GM21381 (cell line): ENCODE data around the gene BICD1.

ENCODE experiments used
- ATAC-seq: cut with Tn5 transposase; IDR thresholded peaks from one replicate; pipeline ENCODE4 v1.9.1; 2021; ENCODE audit warnings: mild to moderate bottlenecking, moderate library complexity; ENCODE audit not compliant: unreplicated experiment

BICD1 gene

DNA sequence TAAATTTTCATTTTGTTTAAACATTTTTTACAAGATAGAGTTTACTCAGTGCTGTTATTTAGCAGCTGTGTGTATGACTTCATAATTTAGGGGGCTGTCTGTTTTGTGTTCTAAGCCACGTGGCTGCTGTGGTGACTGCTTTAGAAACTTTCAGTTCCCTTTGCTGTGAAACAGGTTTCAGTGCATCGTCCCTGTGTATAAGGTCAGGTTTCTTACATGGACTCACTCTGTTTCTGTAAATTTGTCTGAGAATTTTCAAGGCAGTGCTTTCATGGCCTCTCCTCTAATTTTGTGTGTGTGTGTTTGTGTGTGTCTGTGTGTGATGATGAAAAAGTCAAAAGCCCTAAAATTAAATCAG lies 32.4 kb downstream of the BICD1 start:
- ATAC-seq, result peak; percentile 86

DNA sequence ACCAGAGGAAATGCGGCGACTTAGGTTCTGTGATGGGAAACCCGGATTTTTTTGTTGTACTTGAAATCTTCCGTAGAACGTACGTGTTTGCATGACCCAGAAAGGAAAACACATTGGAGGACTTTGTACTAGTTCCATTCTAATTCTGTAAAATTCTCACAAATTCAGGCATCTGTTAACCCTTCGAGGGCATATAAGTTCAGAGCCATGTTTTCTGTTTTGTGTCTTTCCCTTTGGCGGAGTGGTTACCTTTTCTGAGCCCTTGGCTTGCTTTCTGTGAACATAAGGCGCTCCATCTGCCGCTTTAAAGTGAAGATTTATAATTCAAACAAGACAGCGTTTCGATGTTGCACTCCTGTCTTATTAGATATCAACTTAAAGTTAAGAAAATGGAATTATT lies 34.2 kb downstream of the BICD1 start:
- ATAC-seq, result no peak

DNA sequence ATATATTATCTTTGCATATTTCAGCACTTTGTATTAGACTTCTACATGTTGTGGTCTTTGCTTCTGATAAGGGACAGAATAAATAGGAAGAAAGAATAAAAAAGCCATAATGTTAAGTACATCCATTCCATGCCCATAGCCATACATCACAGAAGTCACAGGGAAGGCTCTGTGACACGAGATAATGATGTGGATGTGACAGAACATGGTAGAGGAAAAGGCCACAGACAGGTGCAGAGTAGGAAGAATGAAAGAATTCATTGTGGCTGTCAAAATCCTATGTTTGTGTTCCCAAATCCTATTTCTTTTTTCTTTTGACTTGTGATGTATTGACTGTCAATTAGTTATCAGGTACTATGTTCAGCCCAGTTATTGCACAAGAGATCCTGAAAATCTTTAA lies 38.4 kb downstream of the BICD1 start:
- ATAC-seq, result no peak

DNA sequence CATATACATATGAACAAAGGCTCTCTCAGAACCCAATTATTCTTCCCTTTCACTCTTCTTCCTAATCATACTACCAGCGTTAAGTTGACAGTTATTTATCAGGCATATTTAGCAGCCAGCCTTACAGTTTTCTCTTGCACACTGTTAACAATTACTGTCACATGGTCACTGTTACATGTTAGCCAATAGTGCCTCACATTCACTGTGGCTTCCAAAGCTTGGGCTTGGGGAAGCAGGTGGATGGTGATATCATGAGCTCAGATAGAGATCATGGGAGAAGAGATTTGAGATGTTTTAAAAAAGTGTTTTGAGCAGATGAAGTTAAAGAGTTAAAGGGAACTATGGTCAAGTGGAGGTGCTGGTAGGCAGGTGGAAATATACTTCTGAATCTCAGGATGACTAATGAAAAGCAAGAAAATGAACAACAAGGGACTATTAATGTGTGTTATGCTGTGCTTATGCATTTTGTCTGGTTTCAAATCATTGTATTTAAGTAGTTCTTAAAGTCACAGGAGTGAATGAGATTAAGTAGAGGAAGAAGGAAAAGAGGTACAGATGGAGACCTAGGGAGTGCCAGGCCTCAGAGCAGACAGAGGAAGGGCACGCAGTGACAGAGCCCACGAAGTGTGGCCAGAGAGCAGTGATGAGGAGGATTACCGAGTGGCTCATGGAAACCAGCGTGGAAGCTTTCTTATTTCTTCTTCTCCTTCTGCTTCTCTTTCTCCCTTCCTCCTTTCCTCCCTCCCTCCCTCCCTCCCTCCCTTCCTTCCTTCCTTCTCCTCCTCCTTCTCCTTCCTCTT lies 39.6 kb downstream of the BICD1 start:
- ATAC-seq, result peak; percentile 73

DNA sequence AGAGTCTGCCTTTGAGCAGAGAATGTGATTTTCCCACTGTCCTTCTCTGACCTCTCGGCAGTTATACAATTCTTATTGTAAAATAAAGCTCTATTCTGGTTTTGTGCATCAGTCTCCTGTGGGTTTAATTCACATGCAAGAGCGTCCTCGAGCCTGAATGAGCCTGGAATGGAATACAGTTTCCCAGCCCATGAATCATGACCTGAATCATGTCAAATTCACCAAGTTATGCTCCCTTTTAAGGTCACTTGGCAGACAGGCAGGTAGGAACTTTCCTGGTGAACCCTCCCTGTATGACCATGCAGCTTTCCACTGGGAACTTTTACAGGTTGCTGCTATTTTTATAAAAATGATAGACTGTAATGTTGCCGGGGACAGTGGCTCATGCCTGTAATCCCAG lies 41.7 kb downstream of the BICD1 start:
- ATAC-seq, result no peak

DNA sequence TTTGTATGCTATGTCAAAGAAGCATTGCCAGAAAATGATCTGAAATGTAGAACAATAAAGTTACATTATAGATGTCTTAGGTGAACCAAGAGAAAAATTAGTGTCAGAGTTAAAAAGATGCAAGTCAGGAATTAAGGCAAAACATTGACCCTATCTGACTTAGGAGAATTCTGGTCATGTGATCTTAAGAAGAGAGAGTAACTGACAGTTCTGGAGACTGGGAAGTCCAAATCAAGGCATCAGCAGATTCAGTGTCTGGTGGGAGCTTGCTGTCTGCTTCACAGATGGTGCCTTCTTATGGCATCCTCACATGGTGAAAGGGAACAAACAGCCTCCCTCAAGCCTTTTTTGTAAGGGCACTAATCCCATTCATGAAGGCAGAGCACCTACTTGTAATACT lies 42.8 kb downstream of the BICD1 start:
- no peak for ATAC-seq

DNA sequence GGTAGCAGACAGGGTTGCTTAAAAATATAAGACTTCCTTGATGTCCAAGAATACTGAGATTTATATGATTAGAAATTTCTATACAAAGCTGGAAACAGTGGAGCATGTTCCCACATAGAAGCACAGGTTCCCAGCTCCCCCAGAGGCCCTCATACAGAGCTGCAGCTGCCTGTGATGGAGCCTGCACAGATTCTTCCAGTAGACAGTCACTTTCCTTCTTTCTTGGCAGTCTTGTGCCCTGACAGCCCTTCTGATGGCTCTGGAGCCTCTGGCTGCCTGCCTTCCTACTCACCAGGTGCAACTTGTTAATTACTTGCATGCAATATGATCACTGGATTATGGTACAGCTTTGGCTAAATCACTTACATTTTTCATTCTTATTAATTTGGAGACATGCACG lies 44.4 kb downstream of the BICD1 start:
- ATAC-seq, result no peak

DNA sequence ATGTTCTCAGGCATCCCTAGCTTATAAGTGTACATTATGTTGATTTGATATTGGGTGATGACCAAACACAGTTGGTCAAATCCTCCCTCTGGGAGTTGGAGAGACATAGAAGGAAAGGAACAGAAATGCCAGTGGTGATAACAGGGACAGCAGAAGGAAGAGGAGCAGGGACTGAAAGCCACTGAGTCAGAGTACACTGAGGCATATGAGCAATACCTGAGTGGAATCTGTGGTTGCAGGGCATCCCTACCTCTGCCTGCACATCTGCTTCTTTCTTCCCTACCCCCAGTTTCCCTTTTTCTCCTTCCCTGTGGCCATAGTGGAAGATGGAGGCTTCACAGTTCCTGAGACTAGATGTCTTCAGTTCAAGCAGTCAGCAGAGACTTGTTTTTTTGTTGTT lies 44.9 kb downstream of the BICD1 start:
- no peak for ATAC-seq

DNA sequence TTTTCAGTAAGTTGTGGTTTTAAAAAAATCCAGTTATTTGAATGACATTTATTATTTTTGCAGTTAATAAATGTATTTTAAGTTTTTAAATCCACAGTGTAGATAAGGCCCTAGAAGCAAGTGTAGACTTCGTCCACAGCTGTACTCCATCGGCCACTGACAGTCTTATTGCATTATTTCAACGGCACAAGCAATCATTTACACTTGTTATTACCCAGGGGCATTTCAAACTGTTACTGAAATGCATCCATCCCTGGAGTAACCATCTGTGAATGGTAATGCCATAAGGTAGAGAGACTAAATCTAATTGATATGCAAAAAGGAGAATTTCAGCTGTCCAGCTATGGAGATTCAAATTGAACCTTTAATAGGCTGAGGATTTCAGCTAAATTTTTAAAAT lies 48.4 kb downstream of the BICD1 start:
- no peak for ATAC-seq

DNA sequence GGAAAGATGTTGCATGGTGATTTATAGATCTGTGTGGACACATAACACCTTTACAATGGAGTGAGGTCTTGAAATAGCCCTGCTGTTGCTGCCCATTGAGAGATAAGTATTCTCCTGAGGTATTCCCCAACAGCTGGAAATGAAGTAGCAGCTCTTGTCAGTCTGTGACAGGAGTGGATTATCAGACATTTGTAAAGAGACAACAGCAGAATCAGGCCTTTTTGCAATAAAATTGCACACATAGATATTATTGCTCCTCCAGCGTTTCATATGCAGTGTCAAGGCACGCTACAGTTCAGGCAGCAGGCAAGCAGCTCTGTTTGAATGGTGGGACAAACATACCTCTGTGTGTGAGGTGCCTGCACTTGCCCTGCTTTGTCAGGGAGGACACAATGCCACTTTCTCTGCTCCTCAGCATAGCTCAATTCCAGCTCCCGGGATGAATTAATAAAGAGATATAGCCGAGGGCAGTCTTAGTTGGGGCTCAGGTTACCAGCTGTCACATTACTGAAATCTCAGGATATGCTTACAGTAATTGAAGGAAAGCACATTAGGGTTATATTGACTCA lies 49.4 kb downstream of the BICD1 start:
- ATAC-seq, result no peak

DNA sequence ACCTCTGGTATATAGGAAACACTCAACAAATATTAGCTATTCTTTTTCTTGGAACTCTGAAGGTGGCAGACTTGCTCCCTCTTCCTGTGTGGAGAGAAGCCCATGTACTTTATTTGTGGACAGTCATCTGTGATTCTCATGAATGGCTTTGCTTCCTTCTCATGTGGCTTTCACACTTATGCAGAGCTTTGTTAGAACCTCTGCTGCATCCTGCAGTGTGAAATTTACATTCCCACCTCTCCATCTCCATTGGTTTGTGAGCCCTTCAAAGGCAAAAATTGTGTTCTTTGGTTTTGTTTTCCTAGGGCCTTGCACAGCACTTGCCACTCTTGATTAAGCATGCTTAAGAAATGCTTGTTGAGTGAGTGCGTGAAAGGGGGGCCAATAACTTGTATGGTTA lies 51.9 kb downstream of the BICD1 start:
- ATAC-seq, result no peak

DNA sequence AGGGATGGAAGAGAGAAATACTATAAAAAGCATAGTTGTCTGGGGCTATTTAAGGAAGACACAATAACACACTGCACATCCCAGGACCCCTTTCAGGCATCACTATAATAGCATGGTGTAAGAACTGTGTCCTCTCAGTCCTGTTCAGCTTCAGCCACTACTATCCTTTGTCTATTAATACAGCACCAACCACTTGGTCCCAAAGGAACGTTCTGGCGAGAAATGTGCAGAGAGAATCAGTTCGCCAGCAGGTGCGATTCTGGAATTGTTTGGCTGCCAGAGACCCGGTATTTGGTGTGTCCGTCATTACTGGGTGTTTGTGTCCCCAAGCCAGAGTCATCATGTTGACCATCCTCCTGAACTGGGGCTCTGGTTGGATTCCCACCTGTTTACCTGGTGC lies 52.7 kb downstream of the BICD1 start:
- ATAC-seq, result no peak

DNA sequence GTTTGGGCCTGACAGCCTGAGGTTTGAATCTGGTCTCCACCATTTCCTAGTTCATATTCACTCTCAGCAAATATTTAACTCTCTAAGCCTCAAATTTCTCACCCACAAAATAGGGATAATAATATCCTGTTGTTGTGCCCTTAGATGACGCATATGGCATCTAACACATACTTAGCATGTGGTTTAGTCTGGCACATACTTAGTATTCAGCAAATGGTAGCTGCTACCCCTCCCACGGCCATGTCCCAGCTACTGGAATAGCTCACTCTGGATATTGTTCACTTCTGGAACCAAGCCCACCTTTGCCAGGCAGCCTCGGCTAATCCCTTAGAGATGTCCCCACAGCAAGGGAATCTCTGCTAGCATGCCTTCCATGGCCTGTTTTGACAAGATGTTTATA lies 53.3 kb downstream of the BICD1 start:
- ATAC-seq, result no peak

DNA sequence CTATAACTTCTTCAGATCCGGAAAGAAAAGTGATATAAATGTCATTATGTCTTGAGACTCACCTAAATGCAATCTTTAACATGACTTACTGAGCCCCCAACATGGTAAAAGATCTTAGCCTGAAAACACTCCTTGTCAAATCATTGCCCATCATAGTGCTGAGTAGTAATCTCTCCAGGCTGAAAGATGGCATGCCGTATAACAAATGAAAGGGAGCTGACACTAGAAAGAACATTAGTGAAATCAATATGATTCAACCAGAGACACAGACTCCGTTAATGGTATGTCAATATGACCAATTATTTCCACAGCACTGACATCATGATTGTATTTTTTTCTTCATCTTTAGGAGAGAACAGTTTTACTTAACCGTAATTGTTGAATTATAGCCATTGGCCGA lies 54.4 kb downstream of the BICD1 start:
- ATAC-seq, result no peak

DNA sequence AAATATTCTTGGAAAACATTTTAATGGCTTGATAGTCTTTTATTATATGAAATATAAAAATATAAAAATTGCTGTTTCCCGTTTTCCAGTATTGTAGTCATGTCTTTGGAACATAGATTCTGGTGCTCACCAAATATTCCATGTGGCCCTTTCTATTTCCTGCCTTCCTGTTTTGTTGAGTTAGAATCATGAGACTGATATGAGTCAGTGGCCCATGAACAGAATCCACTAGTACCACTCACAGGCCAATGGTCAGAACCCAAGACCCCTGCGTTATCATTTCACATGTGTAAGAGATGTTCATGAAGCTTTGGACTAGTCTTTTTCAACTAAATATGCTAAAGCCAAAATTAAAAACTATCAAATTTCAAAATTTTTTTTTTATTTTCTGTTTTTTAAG lies 56.9 kb downstream of the BICD1 start:
- no peak for ATAC-seq

DNA sequence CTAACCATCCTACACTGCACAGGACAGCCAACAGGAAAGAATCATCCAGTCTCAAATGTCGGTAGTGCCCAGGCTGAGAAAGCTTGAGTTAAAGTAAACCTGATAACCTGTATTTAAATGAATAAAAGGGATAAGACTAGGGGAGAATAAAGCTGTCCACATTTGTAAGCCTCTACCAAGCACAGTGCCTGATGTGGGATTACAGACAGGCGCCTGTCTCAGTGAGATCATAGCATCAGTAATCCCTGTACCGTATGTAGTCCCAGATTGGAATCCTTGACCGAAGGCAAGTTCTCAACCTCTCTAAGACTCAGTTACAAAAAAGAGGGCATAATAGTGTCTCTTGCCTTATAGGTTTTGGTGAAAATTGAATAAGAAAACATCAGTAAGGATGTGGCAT lies 59.9 kb downstream of the BICD1 start:
- no peak for ATAC-seq

DNA sequence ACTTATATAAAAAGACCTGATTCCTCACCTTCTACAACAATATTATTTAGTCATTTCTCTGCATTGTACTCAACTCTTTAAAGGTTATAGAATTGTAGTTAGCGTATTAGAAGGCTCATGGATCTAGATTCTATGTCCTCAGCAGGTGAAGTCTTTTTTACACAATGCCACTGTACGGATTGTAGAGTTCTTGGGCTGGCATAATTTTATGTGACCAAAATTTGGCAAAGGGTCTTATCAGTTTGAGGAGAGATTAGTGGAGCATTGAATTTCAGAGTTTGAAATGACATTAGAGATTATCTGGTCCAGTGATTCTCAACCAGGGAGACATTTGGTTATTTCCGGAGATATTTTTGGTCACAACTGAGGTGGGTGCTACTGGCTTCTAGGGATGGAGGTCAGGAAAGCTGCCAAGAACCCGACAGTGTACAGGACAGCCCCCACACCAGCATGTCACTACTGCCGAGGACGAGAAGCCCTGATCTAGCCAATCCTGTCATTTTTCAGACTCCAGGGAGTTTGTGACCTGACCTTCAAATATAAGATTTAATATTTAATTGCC lies 63.9 kb downstream of the BICD1 start:
- no peak for ATAC-seq

DNA sequence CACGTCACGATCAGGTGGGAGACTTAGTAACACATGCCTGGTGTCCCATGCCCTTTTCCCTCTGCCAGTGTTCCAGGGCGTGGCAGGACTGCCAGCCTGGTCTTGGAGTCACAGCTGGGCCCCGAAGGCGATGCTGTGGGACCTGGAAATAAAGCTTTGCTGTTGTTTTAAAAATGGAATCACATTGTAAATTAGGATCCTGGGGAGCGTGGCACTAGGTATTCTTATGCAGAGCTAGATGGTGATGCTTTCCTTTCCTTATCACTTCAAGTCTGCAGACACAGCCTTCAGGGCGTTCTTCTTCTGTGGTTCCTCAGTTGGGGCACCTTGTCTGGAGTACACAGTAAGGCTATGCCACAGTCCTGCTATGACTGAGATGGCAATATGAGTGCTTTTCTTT lies 64.6 kb downstream of the BICD1 start:
- no peak for ATAC-seq

DNA sequence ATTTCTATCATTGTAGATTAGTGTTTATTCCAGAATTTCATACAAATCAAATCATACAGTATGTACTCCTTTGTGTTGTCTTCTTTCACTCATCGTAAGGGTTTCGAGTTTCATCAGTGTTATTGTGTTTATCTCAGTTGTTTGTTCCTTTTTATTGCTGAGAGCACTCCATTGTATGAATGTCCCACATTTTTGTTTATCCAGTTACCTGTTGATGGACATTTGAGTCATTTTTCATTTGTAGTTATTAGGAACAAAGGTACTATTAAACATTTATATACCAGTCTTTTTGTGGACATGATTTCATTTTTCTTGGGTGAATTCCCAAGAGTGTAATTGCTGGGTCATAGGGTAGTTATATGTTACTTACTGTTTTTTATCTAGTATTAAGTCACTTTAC lies 70.0 kb downstream of the BICD1 start:
- no peak for ATAC-seq

DNA sequence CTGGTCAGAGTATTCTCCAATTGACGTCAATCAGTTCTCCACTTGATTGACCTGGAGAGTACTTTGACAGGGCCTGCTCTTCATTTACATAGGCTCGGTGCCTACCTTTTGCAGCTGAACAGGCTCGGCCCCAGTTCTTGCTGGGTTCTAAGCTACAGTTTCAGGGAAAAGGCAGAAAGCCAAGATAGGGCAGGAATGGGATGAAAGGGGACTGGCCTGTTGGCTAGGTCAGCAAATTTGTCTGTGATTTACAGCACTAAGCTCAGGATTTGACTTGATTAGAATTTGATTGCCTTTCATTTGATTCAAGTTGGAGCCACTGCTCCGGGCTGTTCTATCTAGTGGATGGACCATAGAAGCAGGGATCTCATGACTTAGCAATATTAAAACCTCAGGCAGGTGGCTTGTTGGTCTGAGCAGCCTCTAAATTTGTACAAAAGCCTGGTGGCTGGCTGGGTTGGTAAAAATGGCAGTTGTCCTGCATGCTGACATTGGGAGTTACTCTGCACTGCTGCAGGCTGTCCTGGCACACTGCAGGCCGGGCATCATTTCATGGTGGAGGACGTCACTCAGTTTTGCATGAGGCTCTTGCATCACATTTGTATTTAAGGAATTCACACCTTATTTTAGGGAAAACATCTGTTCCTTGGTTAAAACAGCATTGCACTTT lies 71.8 kb downstream of the BICD1 start:
- ATAC-seq, result no peak

DNA sequence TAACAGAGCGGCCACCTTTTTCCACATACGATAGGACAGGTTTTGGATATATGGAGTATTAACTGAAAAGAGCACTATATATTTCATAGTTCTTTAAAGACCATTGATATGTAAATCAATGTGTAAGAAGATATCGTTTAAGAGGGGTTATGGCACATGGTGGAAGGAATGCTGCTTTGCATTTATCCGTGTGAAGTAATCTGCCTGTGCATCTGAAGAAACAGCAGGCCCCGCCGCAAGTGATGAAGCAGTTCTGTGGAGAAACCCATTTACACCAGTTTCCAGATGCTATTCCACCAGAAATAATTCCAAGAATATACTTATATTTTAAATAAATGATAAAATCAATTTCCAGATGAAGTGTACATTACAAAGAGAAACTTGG lies 72.4 kb downstream of the BICD1 start:
- ATAC-seq, result no peak

DNA sequence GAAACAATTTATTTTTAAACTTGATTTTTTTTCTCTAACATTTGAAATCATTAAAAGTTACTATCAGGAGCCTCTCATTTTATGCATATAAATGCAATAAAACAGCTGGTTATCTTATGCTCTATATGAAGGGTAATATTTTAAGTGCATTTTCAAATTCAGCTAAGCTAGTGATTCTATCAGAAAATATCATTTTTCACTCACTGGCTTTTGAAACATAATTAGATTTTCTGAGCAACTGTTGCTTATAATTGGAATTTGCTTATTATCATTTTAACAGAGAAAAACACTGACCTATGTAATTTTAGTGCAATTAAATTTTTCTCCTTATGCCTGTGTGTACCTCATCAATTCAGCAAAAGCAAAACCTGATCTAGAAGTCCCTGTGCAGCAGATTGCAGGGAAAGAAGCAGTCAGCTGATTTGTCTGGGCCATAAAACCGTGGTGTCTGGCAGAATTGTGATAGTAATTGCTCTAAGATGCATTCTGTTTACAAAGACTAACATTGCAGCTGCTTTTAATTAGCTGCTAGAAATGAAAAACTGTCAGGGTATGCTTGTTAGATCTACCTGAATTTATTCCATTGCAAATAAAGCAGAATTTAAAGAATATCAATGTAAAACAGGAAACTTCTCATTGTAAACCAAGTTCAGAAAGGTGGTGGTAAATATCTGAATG lies 75.0 kb downstream of the BICD1 start:
- no peak for ATAC-seq
